Pons (tissue), 1 donor: ENCODE data around the gene TMEM147.

ENCODE experiments used
- DNase-seq: peaks from one replicate; pipeline ENCODE4 v3.0.0-alpha.2; 2016; ENCODE audit warnings: low spot score

Gene TMEM147

GRCh38 chr19:35521124-35521743 lies 24.2 kb upstream of the TMEM147 start:
- no peak for DNase-seq

GRCh38 chr19:35522745-35523327 lies 22.6 kb upstream of the TMEM147 start:
- DNase-seq: no peak

GRCh38 chr19:35524181-35524837 lies 21.1 kb upstream of the TMEM147 start:
- DNase-seq: no peak

- DNase-seq: no peak
These were observed 19.6 kb upstream of the TMEM147 start for GRCh38 chr19:35525873-35526272.

GRCh38 chr19:35528218-35529038 lies 17.0 kb upstream of the TMEM147 start, which contains the start of gene SBSN:
Gene SBSN (minus strand): TSS chr19:35528311. CDS start chr19:35528281, 30 bp downstream.
- DNase-seq: no peak

GRCh38 chr19:35529241-35530218 lies 15.9 kb upstream of the TMEM147 start:
- DNase-seq: no peak

- DNase-seq: no peak
These were observed 14.1 kb upstream of the TMEM147 start for GRCh38 chr19:35531291-35531690.

GRCh38 chr19:35533201-35533821 lies 12.1 kb upstream of the TMEM147 start, which contains the start of gene GAPDHS:
Gene GAPDHS (plus strand): TSS chr19:35533456. CDS start chr19:35533528, 72 bp downstream.
- DNase-seq: no peak

- no peak for DNase-seq
These were observed 11.5 kb upstream of the TMEM147 start for GRCh38 chr19:35533822-35534392.

GRCh38 chr19:35534803-35535480 lies 10.5 kb upstream of the TMEM147 start:
- no peak for DNase-seq

- DNase-seq: no peak
These were observed 6.1 kb upstream of the TMEM147 start for GRCh38 chr19:35539314-35539713.

GRCh38 chr19:35539850-35540249 lies 5.6 kb upstream of the TMEM147 start:
- DNase-seq: no peak

- no peak for DNase-seq
These were observed 5.0 kb upstream of the TMEM147 start for GRCh38 chr19:35540356-35540927.

- DNase-seq: no peak
These were observed 3.2 kb upstream of the TMEM147 start for GRCh38 chr19:35542209-35542608.

- no peak for DNase-seq
These were observed 1.9 kb upstream of the TMEM147 start for GRCh38 chr19:35543280-35544109.

GRCh38 chr19:35544110-35544802 lies 1.2 kb upstream of the TMEM147 start:
- DNase-seq: no peak

- DNase-seq: no peak
These were observed 492 bp downstream of the TMEM147 start for GRCh38 chr19:35545855-35546381.

- no peak for DNase-seq
These were observed 1.1 kb downstream of the TMEM147 start for GRCh38 chr19:35546532-35546931.
